NCI-H146 treated with DMSO at 0.1 percent for 48 hours (cell line): Measurements from ENCODE around the gene GPR87.

Experiments used
- DNase-seq: peaks from one replicate; lab custom pipeline; 2025; ENCODE audit not compliant: unreplicated experiment; lab: John Stamatoyannopoulos, UW

Gene GPR87

GRCh38 chr3:151283907-151284461, 32.6 kb downstream of the GPR87 start:
- DNase-seq: no peak

GRCh38 chr3:151283387-151283786, 33.2 kb downstream of the GPR87 start:
- no peak for DNase-seq

- DNase-seq: peak; percentile 71
These were observed 33.7 kb downstream of the GPR87 start for GRCh38 chr3:151282921-151283320.

GRCh38 chr3:151281671-151282324, 34.8 kb downstream of the GPR87 start:
- DNase-seq: no peak

GRCh38 chr3:151278230-151278629, 38.4 kb downstream of the GPR87 start, which contains the start of gene P2RY14:
Gene P2RY14, minus strand, starts transcription at chr3:151278542. Its CDS starts 64,226 bp downstream, at chr3:151214316.
- no peak for DNase-seq

- no peak for DNase-seq
These were observed 40.0 kb downstream of the GPR87 start for GRCh38 chr3:151276687-151277042.

- peak; percentile 43 for DNase-seq
These were observed 40.5 kb downstream of the GPR87 start for GRCh38 chr3:151276038-151276686.

- peak; percentile 83 for DNase-seq
These were observed 41.5 kb downstream of the GPR87 start for GRCh38 chr3:151275091-151275490.

- no peak for DNase-seq
These were observed 47.0 kb downstream of the GPR87 start for GRCh38 chr3:151269631-151270030.

- no peak for DNase-seq
These were observed 48.1 kb downstream of the GPR87 start for GRCh38 chr3:151268267-151269235.

- DNase-seq: no peak
These were observed 49.6 kb downstream of the GPR87 start for GRCh38 chr3:151267066-151267465.

GRCh38 chr3:151265866-151266265, 50.8 kb downstream of the GPR87 start:
- DNase-seq: peak; percentile 51

GRCh38 chr3:151265166-151265565, 51.5 kb downstream of the GPR87 start:
- DNase-seq: no peak

- no peak for DNase-seq
These were observed 52.0 kb downstream of the GPR87 start for GRCh38 chr3:151264605-151265004.

- DNase-seq: no peak
These were observed 53.6 kb downstream of the GPR87 start for GRCh38 chr3:151262871-151263525.

- no peak for DNase-seq
These were observed 57.0 kb downstream of the GPR87 start for GRCh38 chr3:151259664-151260063.

GRCh38 chr3:151256749-151257148, 59.9 kb downstream of the GPR87 start:
- DNase-seq: no peak

GRCh38 chr3:151248772-151249337, 67.8 kb downstream of the GPR87 start:
- no peak for DNase-seq
